ENCODE results near the gene NLRC4.

DNA sequence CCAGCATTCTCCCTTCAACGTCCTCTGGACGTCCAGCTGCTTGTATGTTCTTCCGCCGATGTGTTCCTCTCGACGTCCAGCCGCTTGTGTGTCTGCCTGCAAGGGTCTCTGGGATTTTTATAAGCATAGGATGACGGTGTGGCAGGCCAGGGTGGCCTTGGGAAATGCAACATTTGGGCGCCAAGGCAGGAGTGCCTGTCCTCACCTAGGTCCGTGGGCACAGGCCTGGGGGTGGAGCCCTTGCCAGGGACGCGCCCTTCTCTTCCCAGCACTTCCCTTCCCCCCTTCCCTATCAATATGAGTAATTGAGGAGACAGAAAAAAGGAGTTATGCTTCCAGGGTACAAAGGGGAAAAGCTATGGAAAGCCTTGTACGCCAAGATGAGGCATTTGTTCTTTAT lies 6.4 kb downstream of the NLRC4 start:
- TF ChIP-seq, protein P1, sequence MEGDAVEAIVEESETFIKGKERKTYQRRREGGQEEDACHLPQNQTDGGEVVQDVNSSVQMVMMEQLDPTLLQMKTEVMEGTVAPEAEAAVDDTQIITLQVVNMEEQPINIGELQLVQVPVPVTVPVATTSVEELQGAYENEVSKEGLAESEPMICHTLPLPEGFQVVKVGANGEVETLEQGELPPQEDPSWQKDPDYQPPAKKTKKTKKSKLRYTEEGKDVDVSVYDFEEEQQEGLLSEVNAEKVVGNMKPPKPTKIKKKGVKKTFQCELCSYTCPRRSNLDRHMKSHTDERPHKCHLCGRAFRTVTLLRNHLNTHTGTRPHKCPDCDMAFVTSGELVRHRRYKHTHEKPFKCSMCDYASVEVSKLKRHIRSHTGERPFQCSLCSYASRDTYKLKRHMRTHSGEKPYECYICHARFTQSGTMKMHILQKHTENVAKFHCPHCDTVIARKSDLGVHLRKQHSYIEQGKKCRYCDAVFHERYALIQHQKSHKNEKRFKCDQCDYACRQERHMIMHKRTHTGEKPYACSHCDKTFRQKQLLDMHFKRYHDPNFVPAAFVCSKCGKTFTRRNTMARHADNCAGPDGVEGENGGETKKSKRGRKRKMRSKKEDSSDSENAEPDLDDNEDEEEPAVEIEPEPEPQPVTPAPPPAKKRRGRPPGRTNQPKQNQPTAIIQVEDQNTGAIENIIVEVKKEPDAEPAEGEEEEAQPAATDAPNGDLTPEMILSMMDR (IDR thresholded peaks at IDR 0.05; ENCODE audit: low read depth, low read length, missing input control), result no peak
- TF ChIP-seq SP1 (IDR thresholded peaks at IDR 0.05) (no peak), RXRA (IDR thresholded peaks at IDR 0.05) (no peak), YY1 (IDR thresholded peaks at IDR 0.05) (no peak), TAF1 (conservative IDR thresholded peaks at IDR 0.05) (no peak), JUND (IDR thresholded peaks at IDR 0.05) (no peak), RAD21 (IDR thresholded peaks at IDR 0.05) (no peak), GABPA (IDR thresholded peaks at IDR 0.05 in 1 of 2, conservative IDR thresholded peaks at IDR 0.05 in 1 of 2) (no peak)
- TF ChIP-seq, protein P2, sequence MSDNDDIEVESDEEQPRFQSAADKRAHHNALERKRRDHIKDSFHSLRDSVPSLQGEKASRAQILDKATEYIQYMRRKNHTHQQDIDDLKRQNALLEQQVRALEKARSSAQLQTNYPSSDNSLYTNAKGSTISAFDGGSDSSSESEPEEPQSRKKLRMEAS (IDR thresholded peaks at IDR 0.05), result no peak
- TF ChIP-seq, protein P3, sequence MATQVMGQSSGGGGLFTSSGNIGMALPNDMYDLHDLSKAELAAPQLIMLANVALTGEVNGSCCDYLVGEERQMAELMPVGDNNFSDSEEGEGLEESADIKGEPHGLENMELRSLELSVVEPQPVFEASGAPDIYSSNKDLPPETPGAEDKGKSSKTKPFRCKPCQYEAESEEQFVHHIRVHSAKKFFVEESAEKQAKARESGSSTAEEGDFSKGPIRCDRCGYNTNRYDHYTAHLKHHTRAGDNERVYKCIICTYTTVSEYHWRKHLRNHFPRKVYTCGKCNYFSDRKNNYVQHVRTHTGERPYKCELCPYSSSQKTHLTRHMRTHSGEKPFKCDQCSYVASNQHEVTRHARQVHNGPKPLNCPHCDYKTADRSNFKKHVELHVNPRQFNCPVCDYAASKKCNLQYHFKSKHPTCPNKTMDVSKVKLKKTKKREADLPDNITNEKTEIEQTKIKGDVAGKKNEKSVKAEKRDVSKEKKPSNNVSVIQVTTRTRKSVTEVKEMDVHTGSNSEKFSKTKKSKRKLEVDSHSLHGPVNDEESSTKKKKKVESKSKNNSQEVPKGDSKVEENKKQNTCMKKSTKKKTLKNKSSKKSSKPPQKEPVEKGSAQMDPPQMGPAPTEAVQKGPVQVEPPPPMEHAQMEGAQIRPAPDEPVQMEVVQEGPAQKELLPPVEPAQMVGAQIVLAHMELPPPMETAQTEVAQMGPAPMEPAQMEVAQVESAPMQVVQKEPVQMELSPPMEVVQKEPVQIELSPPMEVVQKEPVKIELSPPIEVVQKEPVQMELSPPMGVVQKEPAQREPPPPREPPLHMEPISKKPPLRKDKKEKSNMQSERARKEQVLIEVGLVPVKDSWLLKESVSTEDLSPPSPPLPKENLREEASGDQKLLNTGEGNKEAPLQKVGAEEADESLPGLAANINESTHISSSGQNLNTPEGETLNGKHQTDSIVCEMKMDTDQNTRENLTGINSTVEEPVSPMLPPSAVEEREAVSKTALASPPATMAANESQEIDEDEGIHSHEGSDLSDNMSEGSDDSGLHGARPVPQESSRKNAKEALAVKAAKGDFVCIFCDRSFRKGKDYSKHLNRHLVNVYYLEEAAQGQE (IDR thresholded peaks at IDR 0.05), result no peak
